Heart right ventricle (tissue), 16 donors: ENCODE results near the gene SNRPA. TPM values are rescaled to one million over a fixed set of nuclear protein-coding genes. Genes with fewer than 3 reads are reported as not detected.

Experiments
- ATAC-seq, 8 donors: fragments of 200-7000 bp; cut with Tn5 transposase; one replicate each; pipeline ENCODE4 v1.9.1; 2020; ENCODE audit warnings: mild to moderate bottlenecking in 8 of 8, moderate library complexity in 8 of 8, moderate number of reproducible peaks in 1 of 8
- DNase-seq, 2 donors: peaks; one replicate each; pipeline ENCODE4 v3.0.0-alpha.2; 2020
- H3K27ac ChIP-seq, 10 donors: fragments of 200-600 bp; sonication (generic) in 2 of 10; one replicate each; pipeline versions ENCODE4 v1.5.0 to v1.8.0; 2020 to 2022; ENCODE audit warnings: mild to moderate bottlenecking in 3 of 10
- H3K27me3 ChIP-seq, 7 donors: fragments of 200-600 bp; one replicate each; pipeline ENCODE4 v1.8.0; 2021 to 2022; ENCODE audit warnings: mild to moderate bottlenecking in 2 of 7
- H3K36me3 ChIP-seq, 9 donors: fragments of 200-600 bp; sonication (generic) in 1 of 9; one replicate each; pipeline versions ENCODE4 v1.5.0 to v1.8.0; 2020 to 2022; ENCODE audit warnings: mild to moderate bottlenecking in 2 of 9
- H3K4me1 ChIP-seq, 9 donors: fragments of 200-600 bp; sonication (generic) in 1 of 9; one replicate each; pipeline versions ENCODE4 v1.5.0 to v1.8.0; 2020 to 2022; ENCODE audit warnings: mild to moderate bottlenecking in 4 of 9
- H3K4me3 ChIP-seq, 10 donors: fragments of 200-600 bp; sonication (generic) in 2 of 10; one replicate each; pipeline versions ENCODE4 v1.5.0 to v1.8.0; 2020 to 2022; ENCODE audit warnings: mild to moderate bottlenecking in 7 of 10, moderate library complexity in 2 of 10
- H3K9me3 ChIP-seq, 11 donors: fragments of 200-600 bp in 10 of 11; sonication (generic) in 2 of 11; one replicate each; pipeline versions ENCODE4 v1.5.0 to v1.8.0; 2013 to 2022; ENCODE audit warnings: mild to moderate bottlenecking in 2 of 11, control low read depth in 1 of 11, moderate library complexity in 1 of 11
- CTCF ChIP-seq, 9 donors: fragments of 200-600 bp; sonication (generic) in 2 of 9; IDR thresholded peaks; one replicate each; pipeline versions ENCODE4 v1.5.0 to v1.8.0; 2021 to 2022; ENCODE audit warnings: antibody characterized with exemption in 9 of 9, mild to moderate bottlenecking in 5 of 9, moderate library complexity in 1 of 9
- WGBS, 2 donors: extraction: QIAGEN DNeasy Blood & Tissue Kit; methylation state at CpG; one replicate each; pipeline ENCODE4 v1.1.7; 2013; ENCODE audit warnings: inconsistent platforms in 1 of 2; 5-methylcytosine and 5-hydroxymethylcytosine counted together
- intact Hi-C, 10 donors: fragments of 100-400 bp; cut with DNase I; formaldehyde crosslinking; loops; one replicate each; pipeline versions ENCODE4 v1.11.1 to v1.14.2; 2022
- polyA plus RNA-seq, 2 donors: library from polyadenylated mRNA; stranded (reverse); fragments of 200-250 nt; gene quantifications; one replicate each; pipeline ENCODE4 v1.2.3, GENCODE V29; 2013
- total RNA-seq, 10 donors: library from RNA; stranded (reverse); fragmentation: NEBNext Ultra II Directional in 3 of 10; extraction: Animal tissue kit (Norgen Biotek cat#: 25700) in 3 of 10; gene quantifications; one replicate each; pipeline versions ENCODE4 v1.2.1 to v1.2.4, GENCODE V29; 2021 to 2023
- donor health status: Arrhythmogenic right ventricular cardiomyopathy.
- donor health status: ischemic (EF 13 %, LVEDD 7.1; RV severe dilation, severe dysfunction).
- donor health status: healthy with polysubstance abuse.
- donor health status: DM: no; HTN: yes; CAD: no.
- donor health status: DM: no; HTN: no; CAD: no.
- donor health status: ischemic (EF 25% LVEDD 6.9; RV normal size, moderate dysfunction).
- donor health status: ischemic (EF 25% LVEDD 5.7; RV mildly dilated, moderate dysfunction).
- donor health status: healthy.
- donor health status: DM: yes; HTN: yes; CAD: no.
- donor health status: Ischemic cardiomyopathy.
- donor health status: ischemic (EF 35%, LVEDD 5.7; RV mildly dilated, moderate dysfunction).
- donor health status: nonischemic (EF 11% LVEDD 7.7; RV severe dilation, severe dysfunction).
- donor health status: DM: yes; HTN: yes; CAD: no.
- donor health status: PGD.
- donor health status: ischemic (EF 29% LVEDD 5.4; RV normal size, mild dysfunction).
- donor health status: nonischemic (EF 23%, LVEDD 6.1; RV moderate dilation, normal function).

SNRPA gene
- total and polyA plus RNA-seq, 12 donors, result 24.0 to 40.6 (median 35.0) TPM

DNA sequence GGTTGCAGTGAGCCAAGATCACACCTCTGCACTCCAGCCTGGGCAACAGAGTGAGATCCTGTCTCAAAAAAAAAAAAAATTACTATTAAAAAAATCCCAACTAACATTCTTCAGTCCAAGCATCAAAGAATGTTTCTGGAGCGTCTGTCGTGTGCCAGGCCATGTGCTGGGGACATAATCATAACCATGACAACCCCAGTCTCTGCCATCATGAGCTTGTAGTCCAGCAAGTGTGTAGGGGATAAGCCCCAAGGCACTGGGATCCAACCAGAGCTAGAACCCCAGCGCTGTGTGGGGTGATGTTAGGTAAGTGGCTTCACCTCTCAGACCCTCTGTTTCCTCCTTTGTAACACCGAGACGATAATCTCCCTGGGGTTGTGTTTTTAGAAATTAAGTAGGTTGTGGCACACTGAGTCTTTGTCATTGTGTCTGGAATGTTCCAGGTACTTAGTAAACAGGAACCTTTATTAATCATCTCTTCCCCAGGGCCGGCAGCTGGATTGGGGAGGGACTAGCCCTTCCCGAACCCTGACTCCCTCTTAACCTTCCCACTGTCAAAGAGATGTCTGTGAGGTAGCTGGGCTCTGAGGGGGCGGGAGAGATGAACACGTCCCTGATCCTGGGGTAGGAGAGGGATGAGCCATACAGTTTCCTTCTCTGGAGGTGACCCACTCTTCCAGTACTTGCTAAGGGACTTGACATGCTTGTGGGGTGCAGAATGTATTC, 28.9 kb upstream of the SNRPA start:
- 62 to 68% methylated on average over 9 of the region's 9 CpGs for WGBS, 2 donors
- H3K36me3 ChIP-seq, result peaks cover 0 to 53% (median 13%) of the 10 kb centered on the region in 9 donors
- H3K27ac ChIP-seq, result peak overlapping the region in 8 of 10 donors; percentile 87 to 98 (median 96)
- peaks cover 16 to 61% (median 52%) of the 10 kb centered on the region in 9 donors for H3K4me1 ChIP-seq
- DNase-seq (no peak), ATAC-seq (peak in 1 of 8 donors; percentile 4)
- no peak for TF ChIP-seq CTCF (IDR thresholded peaks at IDR 0.05)
- intact Hi-C loops, result no loop called here
- no peaks in the 10 kb centered on the region for H3K27me3 ChIP-seq
- H3K9me3 ChIP-seq, result peaks cover 0 to 4% (median 0%) of the 10 kb centered on the region in 11 donors
- H3K4me3 ChIP-seq, result peak overlapping the region in 2 of 10 donors; percentile 0 to 81

DNA sequence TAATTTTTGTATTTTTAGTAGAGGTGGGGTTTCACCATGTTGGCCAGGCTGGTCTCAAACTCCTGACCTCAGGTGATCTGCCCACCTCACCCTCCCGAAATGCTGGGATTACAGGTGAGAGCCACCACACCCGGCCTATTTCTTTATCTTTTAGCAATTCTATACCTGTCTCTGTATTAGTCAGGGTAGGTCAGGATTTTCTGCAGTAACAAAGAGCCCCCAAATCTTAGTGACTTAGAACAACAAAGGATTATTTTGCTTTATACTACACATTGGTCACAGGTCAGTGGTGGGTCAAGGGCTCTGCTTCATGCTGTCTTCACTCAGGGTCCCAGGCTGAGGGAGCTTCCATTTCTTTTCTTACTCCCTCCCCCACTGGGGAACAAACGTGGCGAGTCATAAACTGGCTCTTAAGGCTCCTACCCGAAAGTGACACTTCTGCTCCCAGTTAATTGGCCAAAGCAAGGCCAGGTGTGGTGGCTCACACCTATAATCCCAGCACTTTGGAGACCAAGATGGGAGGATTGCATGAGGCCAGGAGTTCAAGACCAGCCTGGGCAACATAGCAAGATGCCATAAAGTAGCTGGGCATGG, 27.2 kb upstream of the SNRPA start:
- H3K27ac ChIP-seq, result no peak overlapping the region
- DNase-seq (no peak), ATAC-seq (no peak)
- H3K4me3 ChIP-seq, result no peak overlapping the region
- intact Hi-C loops, result no loop called here
- H3K4me1 ChIP-seq, result peaks cover 16 to 46% (median 39%) of the 10 kb centered on the region in 9 donors
- H3K36me3 ChIP-seq, result peaks cover 0 to 70% (median 22%) of the 10 kb centered on the region in 9 donors
- no peaks in the 10 kb centered on the region for H3K27me3 ChIP-seq
- TF ChIP-seq CTCF (IDR thresholded peaks at IDR 0.05), result no peak
- peaks cover 0 to 8% (median 0%) of the 10 kb centered on the region in 11 donors for H3K9me3 ChIP-seq
- 93 to 96% methylated on average over 5 of the region's 5 CpGs for WGBS, 2 donors

- peaks cover 0 to 8% (median 0%) of the 10 kb centered on the region in 11 donors for H3K9me3 ChIP-seq
- TF ChIP-seq CTCF (IDR thresholded peaks at IDR 0.05), result no peak
- H3K4me1 ChIP-seq, result peaks cover 16 to 40% (median 34%) of the 10 kb centered on the region in 9 donors
- WGBS, 2 donors, result 96 to 97% methylated on average over 4 of the region's 4 CpGs
- no peak for DNase-seq
- H3K27me3 ChIP-seq, result no peaks in the 10 kb centered on the region
- H3K4me3 ChIP-seq, result no peak overlapping the region
- peaks cover 0 to 75% (median 28%) of the 10 kb centered on the region in 9 donors for H3K36me3 ChIP-seq
- no peak for ATAC-seq
- intact Hi-C loops, result no loop called here
- H3K27ac ChIP-seq, result no peak overlapping the region
These were observed 26.7 kb upstream of the SNRPA start for GRCh38 chr19:40724315-40724714.

DNA sequence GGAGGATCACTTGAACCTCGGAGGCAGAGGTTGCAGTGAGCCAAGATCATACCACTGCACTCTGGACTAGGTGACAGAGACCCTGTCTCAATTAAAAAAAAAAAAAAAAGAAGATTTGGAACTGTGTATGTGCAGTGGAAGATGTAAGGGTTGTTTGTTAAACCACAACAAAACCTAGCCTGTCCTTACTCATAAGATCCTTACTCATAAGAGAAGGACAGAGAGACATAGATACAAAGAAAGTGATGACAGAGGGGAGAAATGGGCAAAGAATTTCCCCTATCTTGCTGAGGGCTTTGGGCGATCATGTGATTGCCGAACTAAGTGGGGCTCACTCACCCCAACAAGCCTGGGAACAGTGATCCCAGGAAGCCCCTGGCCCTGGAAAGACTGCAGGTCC, 26.1 kb upstream of the SNRPA start:
- TF ChIP-seq CTCF (IDR thresholded peaks at IDR 0.05), result no peak
- intact Hi-C loops, result no loop called here
- no peak for DNase-seq
- no peak overlapping the region for H3K4me3 ChIP-seq
- no peak for ATAC-seq
- H3K36me3 ChIP-seq, result peaks cover 0 to 80% (median 30%) of the 10 kb centered on the region in 9 donors
- no peaks in the 10 kb centered on the region for H3K27me3 ChIP-seq
- H3K27ac ChIP-seq, result no peak overlapping the region
- H3K4me1 ChIP-seq, result peaks cover 10 to 35% (median 29%) of the 10 kb centered on the region in 9 donors
- H3K9me3 ChIP-seq, result peaks cover 0 to 8% (median 0%) of the 10 kb centered on the region in 11 donors
- 91 to 97% methylated on average over 3 of the region's 3 CpGs for WGBS, 2 donors
